HFFc6 (cell line): ENCODE results near the gene SLIT3. TPM values are rescaled to one million over a fixed set of nuclear protein-coding genes. Genes with fewer than 3 reads are reported as not detected.

Experiments
- DNase-seq: peaks from one replicate; pipeline ENCODE4 v3.0.0-alpha.2; 2018
- H3K27ac Mint-ChIP-seq: 2 replicates; pipeline ENCODE4 v1.8.0; 2020; ENCODE audit warnings: mild to moderate bottlenecking, mixed read lengths
- H3K27me3 Mint-ChIP-seq: 2 replicates; pipeline ENCODE4 v1.8.0; 2021; ENCODE audit warnings: mild to moderate bottlenecking, moderate library complexity, mixed read lengths; ENCODE audit not compliant: insufficient read depth
- H3K36me3 Mint-ChIP-seq: 2 replicates; pipeline ENCODE4 v1.8.0; 2021; ENCODE audit warnings: low read depth, mixed read lengths
- H3K4me1 Mint-ChIP-seq: 2 replicates; pipeline ENCODE4 v1.8.0; 2020; ENCODE audit warnings: low read depth, mixed read lengths
- H3K4me3 Mint-ChIP-seq: 2 replicates; pipeline ENCODE4 v1.8.0; 2020; ENCODE audit warnings: mild to moderate bottlenecking, moderate library complexity, mixed read lengths
- H3K9me3 Mint-ChIP-seq: 2 replicates; pipeline ENCODE4 v1.8.0; 2020; ENCODE audit warnings: mild to moderate bottlenecking, mixed read lengths
- CTCF ChIP-seq: fragments of 200-600 bp; sonication (generic); IDR thresholded peaks from 2 replicates; pipeline ENCODE4 v1.5.0; 2021; ENCODE audit warnings: antibody characterized with exemption, mild to moderate bottlenecking
- total RNA-seq, 6 experiments: library from RNA; stranded (reverse); fragmentation: NEBNext Ultra II Directional; extraction: Animal tissue kit (Norgen Biotek cat#: 25700); gene quantifications; 2 replicates in 1 of 6; 3 replicates in 5 of 6; pipeline ENCODE4 v1.2.3, GENCODE V29; 2021

The SLIT3 gene
- total RNA-seq, 6 experiments from 2014 or later = 4.2 to 8.3 (median 7.1) TPM

- Mint-ChIP-seq H3K4me1 (peaks cover 5% of the 10 kb centered on the region; the same call in 1 of the 2 replicates), H3K27ac (no peak overlapping the region), H3K36me3 (no peaks in the 10 kb centered on the region), H3K4me3 (no peak overlapping the region), H3K9me3 (no peaks in the 10 kb centered on the region), H3K27me3 (peaks cover 5% of the 10 kb centered on the region)
- DNase-seq = no peak
- no peak for TF ChIP-seq CTCF
Observed at GRCh38 chr5:168995024-168995423, 305.9 kb downstream of the SLIT3 start.

GRCh38 chr5:168992687-168993086, 308.3 kb downstream of the SLIT3 start:
- Mint-ChIP-seq H3K36me3 (no peaks in the 10 kb centered on the region), H3K4me3 (no peak overlapping the region), H3K9me3 (no peaks in the 10 kb centered on the region), H3K27me3 (peaks cover 5% of the 10 kb centered on the region), H3K27ac (no peak overlapping the region), H3K4me1 (peaks cover 8% of the 10 kb centered on the region; the same call in 1 of the 2 replicates)
- DNase-seq = no peak
- peak; percentile 52 for TF ChIP-seq CTCF

- no peaks in the 10 kb centered on the region for H3K9me3 Mint-ChIP-seq
- TF ChIP-seq CTCF = no peak
- H3K27me3 Mint-ChIP-seq = peaks cover 5% of the 10 kb centered on the region
- peaks cover 11% of the 10 kb centered on the region; the same call in 1 of the 2 replicates for H3K4me1 Mint-ChIP-seq
- DNase-seq = no peak
- no peaks in the 10 kb centered on the region for H3K36me3 Mint-ChIP-seq
- no peak overlapping the region for H3K27ac Mint-ChIP-seq
- no peak overlapping the region for H3K4me3 Mint-ChIP-seq
Observed at GRCh38 chr5:168992016-168992415, 308.9 kb downstream of the SLIT3 start.

GRCh38 chr5:168991311-168991710, 309.6 kb downstream of the SLIT3 start:
- no peak for DNase-seq
- no peak overlapping the region for H3K4me3 Mint-ChIP-seq
- no peak for TF ChIP-seq CTCF
- H3K27me3 Mint-ChIP-seq = peaks cover 1% of the 10 kb centered on the region
- no peak overlapping the region for H3K27ac Mint-ChIP-seq
- H3K36me3 Mint-ChIP-seq = no peaks in the 10 kb centered on the region
- H3K9me3 Mint-ChIP-seq = no peaks in the 10 kb centered on the region
- peaks cover 11% of the 10 kb centered on the region; the same call in 1 of the 2 replicates for H3K4me1 Mint-ChIP-seq

GRCh38 chr5:168990679-168991078, 310.3 kb downstream of the SLIT3 start:
- H3K4me3 Mint-ChIP-seq = no peak overlapping the region
- TF ChIP-seq CTCF = no peak
- H3K36me3 Mint-ChIP-seq = no peaks in the 10 kb centered on the region
- peaks cover 11% of the 10 kb centered on the region; the same call in 1 of the 2 replicates for H3K4me1 Mint-ChIP-seq
- no peak for DNase-seq
- no peaks in the 10 kb centered on the region for H3K9me3 Mint-ChIP-seq
- H3K27me3 Mint-ChIP-seq = peaks cover 1% of the 10 kb centered on the region; the same call in 1 of the 2 replicates
- no peak overlapping the region for H3K27ac Mint-ChIP-seq
